ENCODE data around the gene MB. TPM values are rescaled to one million over a fixed set of nuclear protein-coding genes. Genes with fewer than 3 reads are reported as not detected.

The MB gene
- total and polyA plus RNA-seq, 3 donors from 2014 or later, result 0.93 to 62.6 (median 2.2) TPM

DNA sequence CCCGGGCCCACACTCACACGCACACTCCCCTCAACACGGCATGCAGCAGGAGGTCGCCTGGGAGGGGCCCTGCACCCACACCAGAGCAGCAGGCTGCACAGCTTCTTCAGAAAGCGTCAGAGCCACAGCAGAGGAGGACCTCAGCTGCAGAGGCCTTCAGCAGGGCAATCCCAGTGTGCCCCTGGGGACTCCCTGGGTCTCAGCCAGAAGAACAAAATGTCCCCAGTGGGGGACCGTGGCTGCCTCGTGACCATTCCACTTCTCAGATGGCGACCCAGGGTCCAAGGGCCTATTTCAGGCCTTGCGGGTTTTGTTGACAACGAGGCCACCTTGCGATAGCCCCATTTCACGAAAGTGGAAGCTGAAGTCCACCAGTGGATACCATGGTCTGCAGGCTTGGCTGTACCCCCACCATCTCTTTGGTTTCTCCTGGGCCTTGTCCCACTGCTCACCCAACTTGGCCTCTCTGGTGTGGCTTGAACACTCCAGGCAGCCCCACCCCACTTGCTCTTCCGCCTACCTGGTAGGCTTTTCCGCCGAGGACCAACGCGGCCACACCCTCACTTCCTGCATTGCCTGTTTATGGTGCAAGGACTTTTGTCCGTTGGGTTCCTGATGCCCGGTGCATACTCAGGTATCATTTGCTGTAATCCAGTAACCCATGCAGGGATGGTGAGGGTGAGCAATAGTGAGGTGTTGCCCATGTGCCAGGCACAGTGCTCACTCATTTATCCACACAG lies 38.1 kb downstream of the MB start:
- Histone ChIP-seq H3K9me3 (no peaks in the 10 kb centered on the region), H3K36me3 (ENCODE audit: low read depth, missing control alignments) (no peaks in the 10 kb centered on the region), H3K4me1 (peaks cover 5% of the 10 kb centered on the region), H3K27me3 (no peaks in the 10 kb centered on the region), H3K27ac (no peak overlapping the region), H3K4me3 (no peak overlapping the region)
- TF ChIP-seq, protein P1, sequence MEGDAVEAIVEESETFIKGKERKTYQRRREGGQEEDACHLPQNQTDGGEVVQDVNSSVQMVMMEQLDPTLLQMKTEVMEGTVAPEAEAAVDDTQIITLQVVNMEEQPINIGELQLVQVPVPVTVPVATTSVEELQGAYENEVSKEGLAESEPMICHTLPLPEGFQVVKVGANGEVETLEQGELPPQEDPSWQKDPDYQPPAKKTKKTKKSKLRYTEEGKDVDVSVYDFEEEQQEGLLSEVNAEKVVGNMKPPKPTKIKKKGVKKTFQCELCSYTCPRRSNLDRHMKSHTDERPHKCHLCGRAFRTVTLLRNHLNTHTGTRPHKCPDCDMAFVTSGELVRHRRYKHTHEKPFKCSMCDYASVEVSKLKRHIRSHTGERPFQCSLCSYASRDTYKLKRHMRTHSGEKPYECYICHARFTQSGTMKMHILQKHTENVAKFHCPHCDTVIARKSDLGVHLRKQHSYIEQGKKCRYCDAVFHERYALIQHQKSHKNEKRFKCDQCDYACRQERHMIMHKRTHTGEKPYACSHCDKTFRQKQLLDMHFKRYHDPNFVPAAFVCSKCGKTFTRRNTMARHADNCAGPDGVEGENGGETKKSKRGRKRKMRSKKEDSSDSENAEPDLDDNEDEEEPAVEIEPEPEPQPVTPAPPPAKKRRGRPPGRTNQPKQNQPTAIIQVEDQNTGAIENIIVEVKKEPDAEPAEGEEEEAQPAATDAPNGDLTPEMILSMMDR (IDR thresholded peaks at IDR 0.05), result no peak
- TF ChIP-seq POLR2A (IDR thresholded peaks at IDR 0.05), result no peak
- WGBS, 2 donors, result 87 to 96% methylated on average over 17 to 19 of the region's 19 CpGs
- DNase-seq, result no peak
- intact Hi-C loops (cut with DNase I; ENCODE audit: low total_unique reads), result no loop called here

DNA sequence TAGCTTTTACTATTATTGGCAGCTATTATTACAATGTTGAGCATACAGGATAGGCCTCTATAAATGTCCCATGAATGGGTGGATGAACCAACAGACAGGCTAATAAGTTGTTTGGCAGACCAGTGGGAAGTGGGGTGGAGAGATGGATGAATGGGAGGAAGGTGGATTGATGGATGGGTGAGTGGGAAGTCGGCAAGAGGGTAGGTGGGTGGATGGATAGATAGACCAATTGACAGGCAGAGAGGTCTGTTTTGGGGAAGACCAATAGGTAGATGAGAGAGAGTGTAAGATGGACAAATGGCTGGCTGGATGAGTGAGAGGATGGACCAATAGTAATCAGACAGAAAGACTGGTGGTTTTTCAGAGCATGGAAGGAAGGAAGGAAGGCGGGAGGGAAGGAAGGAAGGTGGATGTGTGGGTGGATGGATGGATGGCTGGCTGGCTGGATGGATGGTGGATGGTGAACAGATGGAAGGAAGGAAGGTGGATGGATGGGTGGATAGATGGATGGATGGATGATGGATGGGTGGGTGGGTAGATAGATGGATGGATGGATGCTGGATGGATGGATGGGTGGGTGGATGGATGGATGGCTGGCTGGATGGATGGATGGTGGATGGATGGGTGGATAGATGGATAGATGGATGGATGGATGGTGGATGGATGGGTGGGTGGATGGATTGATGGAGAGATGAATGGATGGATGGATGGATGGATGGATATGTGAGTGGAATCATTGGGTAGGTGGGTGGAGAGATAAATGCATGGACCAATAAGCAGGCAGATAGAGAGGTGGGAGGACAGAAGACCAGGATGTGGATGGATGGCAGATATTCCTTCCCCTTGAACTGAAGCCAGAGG lies 39.1 kb downstream of the MB start:
- Histone ChIP-seq H3K36me3 (ENCODE audit: low read depth, missing control alignments) (no peaks in the 10 kb centered on the region), H3K4me1 (peaks cover 5% of the 10 kb centered on the region), H3K27ac (no peak overlapping the region), H3K9me3 (no peaks in the 10 kb centered on the region), H3K4me3 (no peak overlapping the region), H3K27me3 (no peaks in the 10 kb centered on the region)
- intact Hi-C loops (cut with DNase I; ENCODE audit: low total_unique reads), result no loop called here
- DNase-seq, result no peak
- TF ChIP-seq, protein P1 (IDR thresholded peaks at IDR 0.05), result no peak
- no peak for TF ChIP-seq POLR2A (IDR thresholded peaks at IDR 0.05)
- 84 to 98% methylated on average over 2 of the region's 2 CpGs for WGBS, 2 donors

DNA sequence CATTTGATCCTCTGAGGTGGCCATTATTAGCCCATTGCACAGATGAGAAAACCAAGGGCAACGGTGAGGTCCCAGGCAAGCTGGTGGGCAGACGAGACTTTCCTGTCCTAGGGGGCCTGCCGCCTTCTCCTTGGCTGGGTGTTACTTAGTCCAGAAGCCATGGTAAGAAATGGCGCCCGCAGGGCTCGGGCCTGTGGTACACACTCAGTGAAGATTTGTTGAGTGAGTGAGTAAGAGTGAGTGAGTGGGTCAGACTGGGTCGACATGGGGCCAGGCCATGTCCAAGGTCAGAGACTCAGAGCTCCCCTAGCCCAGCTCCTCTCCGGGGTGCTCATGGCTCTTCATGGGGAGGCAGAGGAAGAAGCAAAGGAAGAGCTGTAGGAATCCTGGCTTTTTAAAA lies 40.5 kb downstream of the MB start:
- no peak overlapping the region for H3K27ac ChIP-seq
- H3K9me3 ChIP-seq, result no peaks in the 10 kb centered on the region
- no peaks in the 10 kb centered on the region for H3K4me1 ChIP-seq
- TF ChIP-seq, protein P1 (IDR thresholded peaks at IDR 0.05), result no peak
- TF ChIP-seq POLR2A (IDR thresholded peaks at IDR 0.05), result no peak
- WGBS, 2 donors, result 86 to 93% methylated on average over 8 of the region's 8 CpGs
- no peaks in the 10 kb centered on the region for H3K27me3 ChIP-seq
- no peak overlapping the region for H3K4me3 ChIP-seq
- no peak for DNase-seq
- intact Hi-C loops (cut with DNase I; ENCODE audit: low total_unique reads), result no loop called here
- H3K36me3 ChIP-seq (ENCODE audit: low read depth, missing control alignments), result no peaks in the 10 kb centered on the region

DNA sequence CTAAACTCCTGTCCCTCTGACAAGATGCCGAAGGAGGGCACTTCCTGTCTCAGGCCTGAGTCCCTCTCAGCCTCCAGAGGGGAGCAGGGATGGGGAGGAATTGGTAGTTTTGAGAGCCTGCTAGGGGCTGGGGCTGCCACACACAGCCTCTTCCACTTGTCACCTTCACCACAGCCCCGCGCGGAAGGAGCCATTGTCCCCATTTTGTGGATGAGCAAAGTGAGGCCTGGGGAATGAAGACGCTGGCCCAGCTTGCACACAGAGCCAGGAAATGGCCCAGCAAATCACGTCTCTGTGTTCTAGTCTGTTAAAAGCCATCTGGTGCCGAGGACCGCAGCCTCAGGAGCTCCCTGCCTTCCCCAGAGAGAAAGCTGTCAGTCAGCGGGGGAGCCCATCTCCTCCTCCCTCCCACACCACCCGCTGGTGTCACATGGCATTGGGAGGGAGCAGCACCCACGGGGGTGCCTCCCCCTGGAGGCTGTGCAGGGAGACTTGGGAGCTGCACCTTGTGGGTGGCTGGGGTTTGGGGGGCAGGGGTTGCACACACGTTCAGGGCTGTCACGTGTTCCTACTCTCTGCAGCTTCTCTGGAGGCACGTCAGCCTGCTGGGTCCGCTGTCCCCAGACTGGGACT lies 41.9 kb downstream of the MB start:
- Histone ChIP-seq H3K9me3 (no peaks in the 10 kb centered on the region), H3K4me3 (no peak overlapping the region), H3K4me1 (no peaks in the 10 kb centered on the region), H3K27me3 (no peaks in the 10 kb centered on the region), H3K27ac (no peak overlapping the region), H3K36me3 (ENCODE audit: low read depth, missing control alignments) (no peaks in the 10 kb centered on the region)
- WGBS, 2 donors, result 63 to 100% methylated on average over 1 to 15 of the region's 15 CpGs
- TF ChIP-seq, protein P1 (IDR thresholded peaks at IDR 0.05), result no peak
- TF ChIP-seq POLR2A (IDR thresholded peaks at IDR 0.05), result no peak
- intact Hi-C loops (cut with DNase I; ENCODE audit: low total_unique reads), result no loop called here
- no peak for DNase-seq

Data from testis (tissue), 3 donors.